ENCODE measurements around the gene GNAQ. TPM values are rescaled to one million over a fixed set of nuclear protein-coding genes. Genes with fewer than 3 reads are reported as not detected.
A peak's percentile ranks its signal among the peaks of the same experiment; 100 is the strongest.

The GNAQ gene
- total and polyA plus RNA-seq, 2 of the 13 experiments (the other 11 are each of a cell fraction or from before 2014, with no cell fraction given), result 16.5 to 17.7 TPM

DNA sequence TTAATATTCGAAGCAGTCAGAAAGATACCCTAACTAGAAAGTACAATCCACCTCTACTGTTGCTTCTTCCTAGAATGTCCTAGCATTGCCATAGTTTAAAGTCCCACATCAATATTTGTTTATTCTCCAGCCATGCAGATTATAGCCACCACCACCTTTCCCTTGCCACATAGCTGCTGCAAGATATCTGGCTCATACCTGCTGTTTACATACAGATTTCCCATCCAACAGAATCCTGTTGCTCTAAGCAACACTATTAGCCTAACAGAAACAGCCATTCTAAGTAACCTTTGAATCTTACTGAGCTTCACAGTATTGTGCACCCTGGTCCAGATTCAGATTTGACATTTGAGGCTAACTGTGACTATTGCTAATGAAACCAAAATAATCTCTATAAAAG lies 45.6 kb downstream of the GNAQ start (continued):
- no peak for TF ChIP-seq HOXD1 (CRISPR knock-in tag; IDR thresholded peaks at IDR 0.05)
- TF ChIP-seq SMAD1 (CRISPR knock-in tag; IDR thresholded peaks at IDR 0.05; ENCODE audit: borderline replicate concordance, low read depth), result no peak
- peak; percentile 35; the same call in 1 of the 2 replicates for TF ChIP-seq ZNF12 (CRISPR knock-in tag; IDR thresholded peaks at IDR 0.05)
- 0 out of 3 replicates have a peak, but pooled peaks have one; percentile 20 for TF ChIP-seq MXI1 (IDR thresholded peaks at IDR 0.05; ENCODE audit: borderline replicate concordance, low read depth, low read length)
- TF ChIP-seq ZNF713 (CRISPR knock-in tag; IDR thresholded peaks at IDR 0.05), result no peak
- no peak for TF ChIP-seq TCF12 (IDR thresholded peaks at IDR 0.05)
- no peak for TF ChIP-seq TCF12 (CRISPR knock-in tag; IDR thresholded peaks at IDR 0.05)
- TF ChIP-seq ZNF605 (CRISPR knock-in tag; IDR thresholded peaks at IDR 0.05), result no peak
- TF ChIP-seq, protein P1, sequence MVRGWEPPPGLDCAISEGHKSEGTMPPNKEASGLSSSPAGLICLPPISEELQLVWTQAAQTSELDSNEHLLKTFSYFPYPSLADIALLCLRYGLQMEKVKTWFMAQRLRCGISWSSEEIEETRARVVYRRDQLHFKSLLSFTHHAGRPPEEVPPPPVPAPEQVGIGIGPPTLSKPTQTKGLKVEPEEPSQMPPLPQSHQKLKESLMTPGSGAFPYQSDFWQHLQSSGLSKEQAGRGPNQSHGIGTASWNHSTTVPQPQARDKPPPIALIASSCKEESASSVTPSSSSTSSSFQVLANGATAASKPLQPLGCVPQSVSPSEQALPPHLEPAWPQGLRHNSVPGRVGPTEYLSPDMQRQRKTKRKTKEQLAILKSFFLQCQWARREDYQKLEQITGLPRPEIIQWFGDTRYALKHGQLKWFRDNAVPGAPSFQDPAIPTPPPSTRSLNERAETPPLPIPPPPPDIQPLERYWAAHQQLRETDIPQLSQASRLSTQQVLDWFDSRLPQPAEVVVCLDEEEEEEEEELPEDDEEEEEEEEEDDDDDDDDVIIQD (CRISPR knock-in tag; IDR thresholded peaks at IDR 0.05; ENCODE audit: low read depth), result no peak
- TF ChIP-seq ZSCAN31 (CRISPR knock-in tag; IDR thresholded peaks at IDR 0.05; ENCODE audit: low read depth), result no peak
- no peak for TF ChIP-seq MAFK (conservative IDR thresholded peaks at IDR 0.05 in 1 of 2, IDR thresholded peaks at IDR 0.05 in 1 of 2; ENCODE audit: low read length in 2 of 2)
- peak; percentile 42 for TF ChIP-seq HNF4A (CRISPR knock-in tag; IDR thresholded peaks at IDR 0.05)
- TF ChIP-seq, protein P2, sequence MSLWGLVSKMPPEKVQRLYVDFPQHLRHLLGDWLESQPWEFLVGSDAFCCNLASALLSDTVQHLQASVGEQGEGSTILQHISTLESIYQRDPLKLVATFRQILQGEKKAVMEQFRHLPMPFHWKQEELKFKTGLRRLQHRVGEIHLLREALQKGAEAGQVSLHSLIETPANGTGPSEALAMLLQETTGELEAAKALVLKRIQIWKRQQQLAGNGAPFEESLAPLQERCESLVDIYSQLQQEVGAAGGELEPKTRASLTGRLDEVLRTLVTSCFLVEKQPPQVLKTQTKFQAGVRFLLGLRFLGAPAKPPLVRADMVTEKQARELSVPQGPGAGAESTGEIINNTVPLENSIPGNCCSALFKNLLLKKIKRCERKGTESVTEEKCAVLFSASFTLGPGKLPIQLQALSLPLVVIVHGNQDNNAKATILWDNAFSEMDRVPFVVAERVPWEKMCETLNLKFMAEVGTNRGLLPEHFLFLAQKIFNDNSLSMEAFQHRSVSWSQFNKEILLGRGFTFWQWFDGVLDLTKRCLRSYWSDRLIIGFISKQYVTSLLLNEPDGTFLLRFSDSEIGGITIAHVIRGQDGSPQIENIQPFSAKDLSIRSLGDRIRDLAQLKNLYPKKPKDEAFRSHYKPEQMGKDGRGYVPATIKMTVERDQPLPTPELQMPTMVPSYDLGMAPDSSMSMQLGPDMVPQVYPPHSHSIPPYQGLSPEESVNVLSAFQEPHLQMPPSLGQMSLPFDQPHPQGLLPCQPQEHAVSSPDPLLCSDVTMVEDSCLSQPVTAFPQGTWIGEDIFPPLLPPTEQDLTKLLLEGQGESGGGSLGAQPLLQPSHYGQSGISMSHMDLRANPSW (CRISPR knock-in tag; IDR thresholded peaks at IDR 0.05; ENCODE audit: borderline replicate concordance), result no peak
- TF ChIP-seq CCDC6 (CRISPR knock-in tag; IDR thresholded peaks at IDR 0.05), result no peak
- TF ChIP-seq, protein P3, sequence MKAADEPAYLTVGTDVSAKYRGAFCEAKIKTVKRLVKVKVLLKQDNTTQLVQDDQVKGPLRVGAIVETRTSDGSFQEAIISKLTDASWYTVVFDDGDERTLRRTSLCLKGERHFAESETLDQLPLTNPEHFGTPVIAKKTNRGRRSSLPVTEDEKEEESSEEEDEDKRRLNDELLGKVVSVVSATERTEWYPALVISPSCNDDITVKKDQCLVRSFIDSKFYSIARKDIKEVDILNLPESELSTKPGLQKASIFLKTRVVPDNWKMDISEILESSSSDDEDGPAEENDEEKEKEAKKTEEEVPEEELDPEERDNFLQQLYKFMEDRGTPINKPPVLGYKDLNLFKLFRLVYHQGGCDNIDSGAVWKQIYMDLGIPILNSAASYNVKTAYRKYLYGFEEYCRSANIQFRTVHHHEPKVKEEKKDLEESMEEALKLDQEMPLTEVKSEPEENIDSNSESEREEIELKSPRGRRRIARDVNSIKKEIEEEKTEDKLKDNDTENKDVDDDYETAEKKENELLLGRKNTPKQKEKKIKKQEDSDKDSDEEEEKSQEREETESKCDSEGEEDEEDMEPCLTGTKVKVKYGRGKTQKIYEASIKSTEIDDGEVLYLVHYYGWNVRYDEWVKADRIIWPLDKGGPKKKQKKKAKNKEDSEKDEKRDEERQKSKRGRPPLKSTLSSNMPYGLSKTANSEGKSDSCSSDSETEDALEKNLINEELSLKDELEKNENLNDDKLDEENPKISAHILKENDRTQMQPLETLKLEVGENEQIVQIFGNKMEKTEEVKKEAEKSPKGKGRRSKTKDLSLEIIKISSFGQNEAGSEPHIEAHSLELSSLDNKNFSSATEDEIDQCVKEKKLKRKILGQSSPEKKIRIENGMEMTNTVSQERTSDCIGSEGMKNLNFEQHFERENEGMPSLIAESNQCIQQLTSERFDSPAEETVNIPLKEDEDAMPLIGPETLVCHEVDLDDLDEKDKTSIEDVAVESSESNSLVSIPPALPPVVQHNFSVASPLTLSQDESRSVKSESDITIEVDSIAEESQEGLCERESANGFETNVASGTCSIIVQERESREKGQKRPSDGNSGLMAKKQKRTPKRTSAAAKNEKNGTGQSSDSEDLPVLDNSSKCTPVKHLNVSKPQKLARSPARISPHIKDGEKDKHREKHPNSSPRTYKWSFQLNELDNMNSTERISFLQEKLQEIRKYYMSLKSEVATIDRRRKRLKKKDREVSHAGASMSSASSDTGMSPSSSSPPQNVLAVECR (CRISPR knock-in tag; IDR thresholded peaks at IDR 0.05; ENCODE audit: borderline replicate concordance), result no peak; the same call in 1 of the 2 replicates
- no peak for TF ChIP-seq U2AF2 (IDR thresholded peaks at IDR 0.05; ENCODE audit: low read depth, low read length)
- TF ChIP-seq GATAD2A (CRISPR knock-in tag; IDR thresholded peaks at IDR 0.05), result peak; percentile 30; the same call in 1 of the 2 replicates
- peak; percentile 26 for TF ChIP-seq SKI (IDR thresholded peaks at IDR 0.05; ENCODE audit: partially characterized antibody)
- no peak for TF ChIP-seq ZNF207 (IDR thresholded peaks at IDR 0.05; ENCODE audit: borderline replicate concordance)
- TF ChIP-seq E2F1 (CRISPR knock-in tag; IDR thresholded peaks at IDR 0.05), result no peak
- TF ChIP-seq GLMP (CRISPR knock-in tag; IDR thresholded peaks at IDR 0.05; ENCODE audit: borderline replicate concordance), result no peak

Data from HepG2 (cell line).